ENCODE results near the gene BRK1. TPM values are rescaled to one million over a fixed set of nuclear protein-coding genes. Genes with fewer than 3 reads are reported as not detected.
"Not testable (repeated sequence)": the region's sequence is repeated elsewhere in the genome, so short reads cannot be mapped to it uniquely, and the experiment has no call there.

BRK1 gene
- total RNA-seq, 3 donors from 2014 or later, result 71.7 to 118 (median 85.5) TPM

DNA sequence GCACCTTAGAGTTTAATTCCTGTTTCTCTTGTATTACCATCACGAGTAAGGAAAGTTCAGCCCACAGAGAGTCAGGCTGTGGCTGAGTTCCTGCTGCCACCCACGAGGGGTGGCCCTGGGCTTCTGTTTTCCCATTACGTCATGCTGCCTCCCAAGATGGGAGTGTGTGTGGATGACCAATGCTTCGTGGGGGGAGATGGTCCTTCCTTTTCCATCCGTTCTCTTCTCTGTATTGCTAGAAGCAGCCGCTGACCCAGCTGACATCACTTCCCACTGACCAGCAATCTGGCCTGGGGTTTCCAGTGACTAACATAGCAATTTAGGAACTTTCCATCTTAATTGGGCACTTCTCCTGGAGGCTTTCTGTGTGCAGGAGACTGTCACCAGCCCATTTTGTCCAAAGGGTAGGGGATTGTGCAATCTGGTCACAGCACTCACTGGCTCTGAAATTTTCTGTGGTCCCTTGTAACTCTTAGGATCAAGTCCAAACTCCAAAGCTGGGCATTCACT lies 58.5 kb downstream of the BRK1 start:
- H3K4me1 ChIP-seq (ENCODE audit: low read depth), result no peaks in the 10 kb centered on the region
- TF ChIP-seq, protein P1, sequence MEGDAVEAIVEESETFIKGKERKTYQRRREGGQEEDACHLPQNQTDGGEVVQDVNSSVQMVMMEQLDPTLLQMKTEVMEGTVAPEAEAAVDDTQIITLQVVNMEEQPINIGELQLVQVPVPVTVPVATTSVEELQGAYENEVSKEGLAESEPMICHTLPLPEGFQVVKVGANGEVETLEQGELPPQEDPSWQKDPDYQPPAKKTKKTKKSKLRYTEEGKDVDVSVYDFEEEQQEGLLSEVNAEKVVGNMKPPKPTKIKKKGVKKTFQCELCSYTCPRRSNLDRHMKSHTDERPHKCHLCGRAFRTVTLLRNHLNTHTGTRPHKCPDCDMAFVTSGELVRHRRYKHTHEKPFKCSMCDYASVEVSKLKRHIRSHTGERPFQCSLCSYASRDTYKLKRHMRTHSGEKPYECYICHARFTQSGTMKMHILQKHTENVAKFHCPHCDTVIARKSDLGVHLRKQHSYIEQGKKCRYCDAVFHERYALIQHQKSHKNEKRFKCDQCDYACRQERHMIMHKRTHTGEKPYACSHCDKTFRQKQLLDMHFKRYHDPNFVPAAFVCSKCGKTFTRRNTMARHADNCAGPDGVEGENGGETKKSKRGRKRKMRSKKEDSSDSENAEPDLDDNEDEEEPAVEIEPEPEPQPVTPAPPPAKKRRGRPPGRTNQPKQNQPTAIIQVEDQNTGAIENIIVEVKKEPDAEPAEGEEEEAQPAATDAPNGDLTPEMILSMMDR (IDR thresholded peaks at IDR 0.05), result no peak
- no peaks in the 10 kb centered on the region for H3K36me3 ChIP-seq (ENCODE audit: low read depth)
- H3K9me3 ChIP-seq, result no peaks in the 10 kb centered on the region
- intact Hi-C loops (cut with DNase I, micrococcal nuclease), result no loop called here
- H3K4me3 ChIP-seq, result no peak overlapping the region
- ATAC-seq, result peak; percentile 79
- DNase-seq, result peak in 1 of 3 donors; percentile 47

DNA sequence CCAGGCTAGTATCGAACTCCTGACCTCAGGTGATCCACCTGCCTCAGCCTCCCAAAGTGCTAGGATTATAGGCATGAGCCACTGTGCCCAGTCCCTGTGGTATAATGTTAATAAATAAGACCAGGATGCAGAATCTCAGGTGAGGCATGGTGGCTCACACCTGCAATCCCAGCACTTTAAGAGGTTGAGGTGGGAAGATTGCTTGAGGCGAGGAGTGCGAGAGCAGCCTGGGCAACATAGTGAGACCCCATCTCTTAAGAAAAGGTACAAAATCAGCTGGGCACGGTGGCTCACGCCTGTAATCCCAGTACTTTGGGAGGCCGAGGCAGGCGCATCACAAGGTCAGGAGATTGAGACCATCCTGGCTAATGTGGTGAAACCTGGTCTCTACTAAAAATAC lies 59.9 kb downstream of the BRK1 start:
- H3K4me1 ChIP-seq (ENCODE audit: low read depth); H3K9me3 ChIP-seq; intact Hi-C loops (cut with DNase I, micrococcal nuclease); H3K36me3 ChIP-seq (ENCODE audit: low read depth); DNase-seq; ATAC-seq; H3K4me3 ChIP-seq: not testable (repeated sequence)

DNA sequence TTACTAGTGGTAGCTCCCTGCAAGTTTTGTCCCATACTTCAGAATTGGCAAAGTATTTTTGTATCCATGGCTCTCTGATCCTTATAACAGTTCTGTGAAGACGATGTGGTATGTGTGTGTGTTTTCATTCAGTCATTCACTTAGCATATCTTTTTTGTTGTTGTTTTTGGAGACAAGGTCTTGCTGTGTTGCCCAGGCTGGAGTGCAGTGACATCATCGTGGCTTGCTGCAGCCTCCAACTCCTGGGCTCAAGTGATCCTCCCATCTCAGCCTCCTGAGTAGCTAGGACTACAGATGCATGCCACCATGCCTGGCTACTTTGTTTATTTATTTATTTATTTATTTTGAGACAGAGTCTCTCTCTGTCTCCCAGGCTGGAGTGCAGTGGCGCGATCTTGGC lies 60.7 kb downstream of the BRK1 start:
- H3K36me3 ChIP-seq (ENCODE audit: low read depth); DNase-seq; H3K4me1 ChIP-seq (ENCODE audit: low read depth); intact Hi-C loops (cut with DNase I, micrococcal nuclease); H3K4me3 ChIP-seq; H3K9me3 ChIP-seq; ATAC-seq: not testable (repeated sequence)

Other genes with a start within 250 kb of the BRK1 start
- gene CIDEC, start 235.4 kb upstream of the BRK1 start, total RNA-seq, result 10 to 100 TPM; 10.4 to 49.0 (median 14.9) TPM
- gene JAGN1, start 225.1 kb upstream of the BRK1 start, total RNA-seq, result 10 to 100 TPM; 29.6 to 41.5 (median 36.6) TPM
- gene IL17RE, start 212.8 kb upstream of the BRK1 start, total RNA-seq, result 100 to 1,000 TPM in 1 of 3 donors, 10 to 100 TPM in 2; 41.8 to 116 (median 82.8) TPM
- gene IL17RC, start 198.6 kb upstream of the BRK1 start, total RNA-seq, result 10 to 100 TPM; 36.1 to 45.6 (median 44.0) TPM
- 10 to 100 TPM; 16.7 to 54.1 (median 29.3) TPM for gene CRELD1, start 181.8 kb upstream of the BRK1 start, total RNA-seq
- 1 to 10 TPM; 1.0 to 1.8 (median 1.2) TPM for gene PRRT3, start 163.3 kb upstream of the BRK1 start, total RNA-seq
- gene EMC3, start 128.8 kb upstream of the BRK1 start, total RNA-seq, result 10 to 100 TPM; 61.2 to 75.5 (median 74.6) TPM
- 10 to 100 TPM in 1 of 3 donors, 1 to 10 TPM in 2; 3.8 to 12.9 (median 5.4) TPM for gene FANCD2, start 89.2 kb upstream of the BRK1 start, total RNA-seq
- not detected for gene FANCD2OS, start 7.4 kb upstream of the BRK1 start, total RNA-seq
- gene VHL, start 26.1 kb downstream of the BRK1 start, total RNA-seq, result 10 to 100 TPM; 33.6 to 38.2 (median 36.2) TPM
- gene IRAK2, start 49.2 kb downstream of the BRK1 start, total RNA-seq, result 1 to 10 TPM; 1.1 to 3.2 (median 2.4) TPM
- 10 to 100 TPM; 29.8 to 34.9 (median 34.4) TPM for gene TATDN2, start 132.8 kb downstream of the BRK1 start, total RNA-seq
- gene GHRL, start 177.3 kb downstream of the BRK1 start, total RNA-seq, result under 1 TPM; 0.51 to 0.63 (median 0.55) TPM
- gene SEC13, start 205.4 kb downstream of the BRK1 start, total RNA-seq, result 100 to 1,000 TPM in 1 of 3 donors, 10 to 100 TPM in 2; 88.1 to 127 (median 95.3) TPM